T-helper 1 cell treated with Interleukin-12 subunit alpha and Interleukin-12 subunit beta and Interleukin-4 antibody, amounts not matched to agents 30 μg/mL and 1 μg/mL, for 36 hours (primary cell): ENCODE measurements around the gene DPH7.
"Not testable (repeated sequence)": the region's sequence is repeated elsewhere in the genome, so short reads cannot be mapped to it uniquely, and the experiment has no call there.

ENCODE experiments used
- H3K27ac Mint-ChIP-seq: one replicate; pipeline ENCODE4 v1.8.0; 2021; ENCODE audit warnings: mild to moderate bottlenecking, mixed read lengths
- H3K27me3 Mint-ChIP-seq: one replicate; pipeline ENCODE4 v1.8.0; 2021; ENCODE audit warnings: low read depth, mixed read lengths
- H3K36me3 Mint-ChIP-seq: one replicate; pipeline ENCODE4 v1.8.0; 2021; ENCODE audit warnings: low read depth, mixed read lengths
- H3K4me1 Mint-ChIP-seq: one replicate; pipeline ENCODE4 v1.8.0; 2021; ENCODE audit warnings: low read depth, mixed read lengths
- H3K4me3 Mint-ChIP-seq: one replicate; pipeline ENCODE4 v1.8.0; 2021; ENCODE audit warnings: mild to moderate bottlenecking, moderate library complexity, mixed read lengths
- H3K9me3 Mint-ChIP-seq: one replicate; pipeline ENCODE4 v1.8.0; 2021; ENCODE audit warnings: mixed read lengths

The DPH7 gene

GRCh38 chr9:137535120-137535428, 43.7 kb downstream of the DPH7 start:
- H3K4me1 Mint-ChIP-seq, result peaks cover 28% of the 10 kb centered on the region
- peaks cover 3% of the 10 kb centered on the region for H3K27me3 Mint-ChIP-seq
- H3K36me3 Mint-ChIP-seq, result peaks cover 5% of the 10 kb centered on the region
- H3K4me3 Mint-ChIP-seq, result no peak overlapping the region
- H3K9me3 Mint-ChIP-seq, result peaks cover 11% of the 10 kb centered on the region
- H3K27ac Mint-ChIP-seq, result peak overlapping the region; percentile 29

- Mint-ChIP-seq H3K4me3 (no peak overlapping the region), H3K27me3 (peaks cover 3% of the 10 kb centered on the region), H3K36me3 (peaks cover 5% of the 10 kb centered on the region), H3K9me3 (peaks cover 11% of the 10 kb centered on the region), H3K27ac (peak overlapping the region; percentile 12), H3K4me1 (peaks cover 28% of the 10 kb centered on the region)
Measured at GRCh38 chr9:137534256-137535119, 44.2 kb downstream of the DPH7 start.

GRCh38 chr9:137532891-137533468, 45.7 kb downstream of the DPH7 start:
- Mint-ChIP-seq H3K4me1 (peaks cover 28% of the 10 kb centered on the region), H3K9me3 (peaks cover 11% of the 10 kb centered on the region)
- not testable (repeated sequence) for H3K36me3 Mint-ChIP-seq, H3K4me3 Mint-ChIP-seq, H3K27me3 Mint-ChIP-seq, H3K27ac Mint-ChIP-seq

DNA sequence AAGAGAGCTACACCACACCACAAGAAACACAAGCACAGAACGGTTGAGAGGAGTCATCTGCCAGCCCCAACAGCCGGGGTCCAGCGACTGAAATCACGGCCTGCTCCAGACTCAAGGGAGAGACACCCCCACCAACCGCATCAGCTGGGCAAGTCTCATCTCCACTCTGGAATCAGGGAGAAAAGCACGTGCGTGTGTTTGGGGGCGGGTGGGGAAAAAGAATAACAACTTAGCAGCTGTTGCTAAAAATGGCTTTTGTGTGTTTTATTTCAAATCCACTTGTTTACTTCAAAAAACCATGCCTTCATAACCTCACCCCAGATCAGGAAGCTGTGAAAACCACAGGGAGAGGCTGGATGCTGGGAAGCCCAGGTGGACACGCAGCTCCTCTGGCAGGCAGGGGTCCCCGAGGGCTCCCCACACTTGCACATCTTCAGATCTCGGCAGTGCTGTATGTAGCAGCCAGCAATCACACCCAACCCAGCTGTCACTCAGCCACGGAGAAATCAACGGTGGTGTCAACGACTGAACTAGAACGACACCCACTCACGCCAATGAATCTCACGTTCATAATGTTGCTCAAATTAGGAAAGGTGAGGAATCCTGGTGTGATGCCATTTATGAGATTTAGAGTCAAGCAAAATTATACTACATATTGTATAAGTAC, 47.5 kb downstream of the DPH7 start:
- Mint-ChIP-seq H3K9me3 (peaks cover 7% of the 10 kb centered on the region), H3K27ac (no peak overlapping the region), H3K27me3 (peaks cover 8% of the 10 kb centered on the region), H3K4me3 (no peak overlapping the region), H3K4me1 (peaks cover 16% of the 10 kb centered on the region), H3K36me3 (peaks cover 2% of the 10 kb centered on the region)

- H3K36me3 Mint-ChIP-seq, result no peaks in the 10 kb centered on the region
- H3K4me3 Mint-ChIP-seq, result no peak overlapping the region
- H3K27me3 Mint-ChIP-seq, result peaks cover 8% of the 10 kb centered on the region
- H3K9me3 Mint-ChIP-seq, result peaks cover 4% of the 10 kb centered on the region
- no peak overlapping the region for H3K27ac Mint-ChIP-seq
- peaks cover 14% of the 10 kb centered on the region for H3K4me1 Mint-ChIP-seq
Measured at GRCh38 chr9:137530331-137530730, 48.4 kb downstream of the DPH7 start.

GRCh38 chr9:137524981-137525317, 53.8 kb downstream of the DPH7 start:
- H3K27ac Mint-ChIP-seq, result peak overlapping the region; percentile 27
- H3K4me1 Mint-ChIP-seq, result no peaks in the 10 kb centered on the region
- peaks cover 5% of the 10 kb centered on the region for H3K27me3 Mint-ChIP-seq
- no peaks in the 10 kb centered on the region for H3K9me3 Mint-ChIP-seq
- no peaks in the 10 kb centered on the region for H3K36me3 Mint-ChIP-seq
- no peak overlapping the region for H3K4me3 Mint-ChIP-seq

GRCh38 chr9:137524161-137524980, 54.4 kb downstream of the DPH7 start:
- Mint-ChIP-seq H3K9me3 (no peaks in the 10 kb centered on the region), H3K36me3 (no peaks in the 10 kb centered on the region), H3K27me3 (peaks cover 5% of the 10 kb centered on the region), H3K4me3 (no peak overlapping the region), H3K4me1 (no peaks in the 10 kb centered on the region), H3K27ac (no peak overlapping the region)

DNA sequence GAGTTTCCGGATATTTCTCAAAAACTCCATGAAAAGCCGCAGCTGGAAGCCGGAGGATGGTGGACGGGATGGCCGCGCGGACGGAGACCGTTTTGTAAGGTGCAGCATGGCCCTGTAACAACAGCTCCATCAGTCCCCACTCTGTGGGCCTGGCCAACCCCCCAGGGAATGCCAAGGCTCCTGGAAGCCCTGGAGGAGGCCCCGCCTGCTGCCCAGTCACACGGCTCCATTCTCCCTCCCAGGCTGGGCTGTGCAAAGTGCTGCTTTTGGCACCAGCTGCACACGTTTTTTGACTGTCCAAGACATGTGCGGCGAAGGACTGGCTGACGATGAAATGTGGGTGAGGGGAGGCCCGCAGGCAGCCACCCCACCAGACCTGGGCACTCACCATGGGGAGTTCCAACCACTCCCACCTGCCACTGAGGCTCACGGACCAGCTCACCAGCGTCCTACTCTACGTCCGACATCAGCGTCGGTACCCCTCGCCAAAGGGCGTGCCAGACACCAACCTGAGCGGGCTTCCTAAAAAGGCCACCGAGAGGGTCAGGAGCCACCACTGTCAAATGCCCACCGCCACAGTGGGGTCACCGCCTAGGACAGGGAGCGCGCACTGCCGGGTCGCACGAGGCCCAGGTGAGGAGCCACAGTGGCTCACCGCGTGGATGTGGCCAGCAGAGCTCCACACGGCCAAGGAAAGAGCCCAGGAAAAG, 55.8 kb downstream of the DPH7 start:
- Mint-ChIP-seq H3K27me3 (peaks cover 5% of the 10 kb centered on the region), H3K36me3 (no peaks in the 10 kb centered on the region), H3K9me3 (no peaks in the 10 kb centered on the region), H3K4me1 (no peaks in the 10 kb centered on the region), H3K4me3 (no peak overlapping the region), H3K27ac (no peak overlapping the region)

DNA sequence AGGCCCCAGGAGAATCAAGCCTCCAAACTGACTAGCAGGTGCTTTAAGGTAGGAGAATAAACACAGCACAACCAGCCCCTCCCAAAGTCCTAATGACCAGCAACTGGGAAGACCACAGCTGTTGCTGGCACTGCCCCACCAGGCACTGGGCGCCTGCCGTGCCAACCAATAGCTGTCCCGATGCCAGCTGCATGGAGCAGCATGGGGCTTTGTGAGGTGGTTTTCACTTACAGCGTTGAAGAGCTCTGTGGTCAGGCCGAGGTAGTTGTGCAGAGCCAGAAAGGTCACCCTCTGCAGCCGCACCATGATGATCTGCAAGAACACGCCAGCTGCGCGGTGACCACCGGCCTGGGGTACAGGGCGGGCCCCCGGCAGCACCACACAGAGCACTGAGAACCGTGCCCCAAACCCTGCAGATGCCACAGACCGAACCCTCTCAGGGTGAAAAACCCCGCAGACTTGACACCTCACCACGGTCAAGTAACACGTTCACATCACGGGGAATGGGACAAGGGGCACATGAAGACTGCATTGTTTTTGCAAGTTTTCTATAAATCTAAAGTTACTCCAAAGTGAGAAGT, 57.2 kb downstream of the DPH7 start:
- Mint-ChIP-seq H3K4me1 (no peaks in the 10 kb centered on the region), H3K4me3 (no peak overlapping the region), H3K27me3 (no peaks in the 10 kb centered on the region), H3K27ac (no peak overlapping the region), H3K36me3 (no peaks in the 10 kb centered on the region), H3K9me3 (no peaks in the 10 kb centered on the region)

GRCh38 chr9:137520614-137521404, 57.9 kb downstream of the DPH7 start:
- no peaks in the 10 kb centered on the region for H3K36me3 Mint-ChIP-seq
- H3K4me3 Mint-ChIP-seq, result no peak overlapping the region
- no peak overlapping the region for H3K27ac Mint-ChIP-seq
- H3K9me3 Mint-ChIP-seq, result no peaks in the 10 kb centered on the region
- no peaks in the 10 kb centered on the region for H3K4me1 Mint-ChIP-seq
- no peaks in the 10 kb centered on the region for H3K27me3 Mint-ChIP-seq

DNA sequence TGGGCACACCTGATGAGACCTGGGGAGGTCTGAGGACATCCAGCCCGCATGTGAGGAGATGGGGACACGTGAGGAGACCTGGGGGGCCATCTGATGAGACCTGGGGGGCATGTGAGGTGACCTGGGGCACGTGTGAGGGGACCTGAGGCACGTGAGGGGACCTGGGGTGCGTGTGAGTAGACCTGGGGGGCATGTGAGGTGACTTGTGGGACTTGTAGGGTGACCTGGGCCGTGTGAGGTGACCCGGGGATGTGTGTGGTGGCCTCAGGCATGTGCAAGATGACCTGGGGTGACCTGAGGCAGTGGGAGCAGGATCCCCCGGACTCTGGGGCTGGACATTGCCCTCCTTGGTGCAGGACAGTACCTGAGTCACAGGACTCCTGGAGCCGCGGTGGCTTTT, 59.2 kb downstream of the DPH7 start:
- Mint-ChIP-seq H3K4me1 (no peaks in the 10 kb centered on the region), H3K27me3 (no peaks in the 10 kb centered on the region), H3K9me3 (no peaks in the 10 kb centered on the region), H3K36me3 (no peaks in the 10 kb centered on the region), H3K4me3 (no peak overlapping the region), H3K27ac (no peak overlapping the region)

DNA sequence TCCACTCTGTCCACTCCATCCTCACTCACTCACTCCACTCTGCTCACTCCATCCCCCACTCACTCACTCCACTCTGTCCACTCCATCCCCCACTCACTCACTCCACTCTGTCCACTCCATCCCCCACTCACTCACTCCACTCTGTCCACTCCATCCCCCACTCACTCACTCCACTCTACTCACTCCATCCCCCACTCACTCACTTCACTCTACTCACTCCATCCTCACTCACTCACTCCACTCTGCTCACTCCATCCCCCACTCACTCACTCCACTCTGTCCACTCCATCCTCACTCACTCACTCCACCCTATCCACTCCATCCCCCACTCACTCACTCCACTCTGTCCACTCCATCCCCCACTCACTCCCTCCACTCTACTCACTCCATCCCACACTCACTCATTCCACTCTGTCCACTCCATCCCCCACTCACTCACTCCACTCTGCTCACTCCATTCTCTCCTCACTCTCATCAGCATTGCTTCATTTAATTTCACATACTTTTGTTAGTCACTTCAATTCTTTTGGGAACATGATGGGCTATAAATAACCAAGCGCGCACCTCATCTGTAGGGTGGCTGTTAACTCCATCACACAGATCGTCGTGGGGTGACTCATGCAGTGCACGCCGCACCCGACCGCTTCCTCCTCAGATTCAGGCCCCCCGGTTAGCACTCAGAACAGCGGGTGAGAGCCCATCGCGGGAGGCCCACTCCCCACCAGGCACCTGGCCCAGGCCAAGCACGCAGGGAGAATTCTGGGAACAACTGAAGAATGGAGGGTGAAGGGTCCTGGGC, 59.9 kb downstream of the DPH7 start:
- not testable (repeated sequence) for H3K36me3 Mint-ChIP-seq, H3K4me1 Mint-ChIP-seq, H3K9me3 Mint-ChIP-seq, H3K27me3 Mint-ChIP-seq, H3K4me3 Mint-ChIP-seq, H3K27ac Mint-ChIP-seq
